CD4-positive, alpha-beta T cell treated with Interleukin-15 for 4 hours (primary cell): ENCODE results near the gene KCTD16.

Source experiments
- DNase-seq: peaks from one replicate; pipeline ENCODE4 v3.0.0-alpha.2; 2020; ENCODE audit warnings: low spot score

KCTD16 gene

GRCh38 chr5:144333336-144333920, 162.8 kb downstream of the KCTD16 start:
- DNase-seq = no peak

GRCh38 chr5:144335561-144335960, 164.9 kb downstream of the KCTD16 start:
- DNase-seq = no peak

GRCh38 chr5:144336191-144336961, 165.7 kb downstream of the KCTD16 start:
- DNase-seq = no peak

- DNase-seq = no peak
These were observed 181.7 kb downstream of the KCTD16 start for GRCh38 chr5:144352330-144352729.

GRCh38 chr5:144352732-144353317, 182.2 kb downstream of the KCTD16 start:
- no peak for DNase-seq

GRCh38 chr5:144356489-144356888, 185.8 kb downstream of the KCTD16 start:
- no peak for DNase-seq

GRCh38 chr5:144361406-144361805, 190.7 kb downstream of the KCTD16 start:
- no peak for DNase-seq

GRCh38 chr5:144365885-144366284, 195.2 kb downstream of the KCTD16 start:
- no peak for DNase-seq

- no peak for DNase-seq
These were observed 197.3 kb downstream of the KCTD16 start for GRCh38 chr5:144367991-144368390.

GRCh38 chr5:144368556-144368955, 197.9 kb downstream of the KCTD16 start:
- no peak for DNase-seq

GRCh38 chr5:144369006-144369405, 198.3 kb downstream of the KCTD16 start:
- no peak for DNase-seq

GRCh38 chr5:144370273-144370672, 199.6 kb downstream of the KCTD16 start:
- no peak for DNase-seq

- no peak for DNase-seq
These were observed 204.0 kb downstream of the KCTD16 start for GRCh38 chr5:144374637-144375036.

- no peak for DNase-seq
These were observed 206.5 kb downstream of the KCTD16 start for GRCh38 chr5:144377207-144377606.

GRCh38 chr5:144378681-144379080, 208.0 kb downstream of the KCTD16 start:
- DNase-seq = no peak

- DNase-seq = no peak
These were observed 214.9 kb downstream of the KCTD16 start for GRCh38 chr5:144385597-144385996.

GRCh38 chr5:144386315-144386714, 215.6 kb downstream of the KCTD16 start:
- DNase-seq = no peak

- no peak for DNase-seq
These were observed 219.5 kb downstream of the KCTD16 start for GRCh38 chr5:144390133-144390532.

GRCh38 chr5:144391044-144391443, 220.4 kb downstream of the KCTD16 start:
- DNase-seq = no peak

GRCh38 chr5:144393641-144394435, 223.2 kb downstream of the KCTD16 start:
- DNase-seq = no peak

GRCh38 chr5:144395704-144396103, 225.0 kb downstream of the KCTD16 start:
- DNase-seq = no peak

- no peak for DNase-seq
These were observed 232.4 kb downstream of the KCTD16 start for GRCh38 chr5:144403058-144403457.
